Daoy (cell line): ENCODE measurements around the gene CABLES2. TPM values are rescaled to one million over a fixed set of nuclear protein-coding genes. Genes with fewer than 3 reads are reported as not detected.

Source experiments
- DNase-seq: peaks from one replicate; pipeline ENCODE4 v3.0.0-alpha.2; 2015; ENCODE audit warnings: low read depth
- total RNA-seq: library from RNA; depleted of rRNA; stranded (reverse); fragments of >200 nt; shearing (Covaris generic); gene quantifications from 2 replicates; pipeline ENCODE4 v1.2.3, GENCODE V29; 2014; rRNA removed

CABLES2 gene
- total RNA-seq, 1 experiment from 2014 or later: 3.8 TPM

DNA sequence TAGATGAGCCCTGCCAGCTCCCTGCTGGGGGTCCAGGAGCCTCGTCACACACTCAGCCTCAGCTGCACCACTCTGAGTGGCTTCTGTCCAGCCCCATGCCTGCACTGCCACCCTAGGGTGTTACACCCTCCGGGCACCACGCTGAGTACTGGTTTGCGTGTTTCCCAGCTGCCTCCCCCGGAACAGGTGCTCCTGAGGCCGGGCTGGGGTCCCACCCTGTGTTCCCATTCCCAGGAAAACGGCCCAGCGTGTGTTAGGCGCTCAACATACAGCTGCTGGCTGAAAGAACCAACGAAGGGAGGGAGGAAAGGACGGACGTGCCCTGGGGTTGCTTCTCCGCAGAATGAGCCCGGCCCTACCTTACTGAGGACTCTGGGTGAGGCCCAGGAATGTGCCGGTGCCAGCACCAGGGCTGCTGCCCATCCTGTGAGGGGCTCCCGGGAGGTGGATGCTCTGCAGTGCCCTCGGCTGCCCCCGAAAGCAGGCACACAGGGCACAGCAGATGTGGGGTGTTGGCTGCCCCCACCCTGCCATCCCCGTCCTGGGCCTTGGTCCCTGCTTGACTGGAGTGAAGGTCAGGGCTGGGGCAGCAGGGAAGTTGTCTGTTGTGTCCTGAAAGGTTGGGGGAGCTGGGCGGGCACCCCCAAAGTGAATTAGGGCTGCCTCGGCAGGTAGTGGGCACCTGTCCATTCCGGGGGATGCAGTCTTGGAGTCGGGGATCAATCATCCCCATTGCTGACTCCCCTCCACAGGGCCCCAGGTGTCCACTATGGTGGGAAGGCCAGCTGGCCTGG is 56.3 kb downstream of the CABLES2 start:
- DNase-seq: no peak

- DNase-seq: peak; percentile 62
Measured at GRCh38 chr20:62350098-62350628, 56.9 kb downstream of the CABLES2 start.

- DNase-seq: no peak
Measured at GRCh38 chr20:62349556-62350097, 57.5 kb downstream of the CABLES2 start.

DNA sequence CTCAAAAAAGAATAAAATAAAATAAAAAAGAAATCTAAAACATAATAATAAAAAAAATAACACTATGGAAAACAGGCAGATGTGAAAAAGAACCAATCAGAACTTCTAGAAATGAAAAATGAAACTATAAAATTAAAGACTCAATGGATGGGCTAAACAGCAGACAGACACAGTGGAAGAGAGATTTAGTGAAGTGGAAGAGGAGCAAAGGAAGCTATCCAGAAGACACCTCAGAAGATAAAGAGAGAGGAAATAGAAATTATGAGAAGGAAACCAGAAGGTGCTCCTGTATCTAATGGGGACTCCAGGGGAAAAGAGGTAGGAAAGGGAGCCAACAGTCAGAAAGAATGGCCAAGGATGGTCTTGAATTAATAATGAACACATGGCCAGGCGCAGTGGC is 58.5 kb downstream of the CABLES2 start:
- no peak for DNase-seq

DNA sequence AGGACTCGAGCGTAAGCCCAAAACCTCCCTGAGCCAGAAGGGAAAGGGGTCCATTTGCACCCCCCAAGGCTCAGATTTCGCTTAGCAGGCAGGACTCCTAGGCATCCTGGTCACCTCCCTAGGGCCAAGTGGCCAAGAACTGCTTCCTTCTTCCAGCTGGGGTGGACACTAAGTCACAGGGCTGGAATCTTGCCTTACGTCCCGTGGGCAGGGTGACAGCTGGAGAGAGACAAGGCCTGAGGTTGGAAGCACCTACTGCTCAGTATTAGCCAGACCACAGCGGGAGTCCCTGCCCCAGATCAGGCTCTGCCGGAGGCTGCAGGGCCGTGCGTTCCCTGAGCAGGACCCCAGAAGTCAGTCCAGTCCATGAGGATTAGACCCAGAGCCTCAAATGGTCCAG is 59.6 kb downstream of the CABLES2 start:
- DNase-seq: no peak

DNA sequence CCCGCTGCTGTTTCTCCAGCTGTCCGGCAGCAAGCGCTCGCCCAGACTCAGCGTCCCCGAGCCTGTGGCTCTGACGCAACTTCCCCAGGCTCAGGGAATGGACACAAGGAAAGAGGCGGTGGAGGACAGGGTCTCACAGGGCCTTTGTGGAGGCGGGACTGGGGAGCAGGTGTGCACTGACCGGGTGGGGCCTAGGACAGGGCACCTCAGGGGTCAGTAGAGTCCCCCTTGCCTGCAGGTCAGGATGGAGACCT is 60.0 kb downstream of the CABLES2 start:
- no peak for DNase-seq

DNA sequence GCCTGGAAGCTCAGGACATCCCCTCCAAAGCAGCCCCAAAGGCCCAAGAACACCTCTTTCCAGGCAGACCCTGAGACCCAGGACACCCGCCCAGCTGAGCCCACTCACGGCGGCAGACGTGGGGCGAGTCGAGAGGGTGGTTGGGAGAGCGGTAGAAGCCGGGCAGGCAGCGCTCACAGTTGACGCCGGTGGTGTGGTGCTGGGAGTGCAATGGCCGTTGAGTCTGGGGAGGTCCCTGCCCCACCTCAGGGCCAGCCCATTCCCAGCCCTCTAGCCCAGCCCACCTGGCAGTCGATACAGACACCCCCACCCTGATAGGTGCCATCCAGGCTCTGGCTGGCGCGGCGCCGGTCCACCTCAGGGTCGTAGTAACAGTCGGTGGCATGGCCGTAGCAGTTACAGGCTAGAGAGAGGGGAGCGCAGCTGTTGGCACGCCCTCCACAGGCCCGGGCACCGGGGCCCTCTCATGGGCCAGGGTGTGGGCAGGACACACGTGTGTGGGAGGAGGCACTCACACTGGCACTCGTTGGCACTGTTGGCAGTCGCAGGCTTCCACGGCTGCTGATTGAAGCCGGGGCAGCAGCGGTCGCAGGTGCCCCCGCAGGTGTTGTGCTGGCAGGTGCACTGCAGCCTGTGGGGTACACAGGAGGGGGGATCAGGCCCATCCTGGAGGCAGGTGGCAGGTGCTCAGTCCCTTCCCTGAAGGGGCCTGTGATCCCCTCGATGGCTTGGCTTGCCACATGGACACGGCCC is 60.5 kb downstream of the CABLES2 start:
- no peak for DNase-seq

DNA sequence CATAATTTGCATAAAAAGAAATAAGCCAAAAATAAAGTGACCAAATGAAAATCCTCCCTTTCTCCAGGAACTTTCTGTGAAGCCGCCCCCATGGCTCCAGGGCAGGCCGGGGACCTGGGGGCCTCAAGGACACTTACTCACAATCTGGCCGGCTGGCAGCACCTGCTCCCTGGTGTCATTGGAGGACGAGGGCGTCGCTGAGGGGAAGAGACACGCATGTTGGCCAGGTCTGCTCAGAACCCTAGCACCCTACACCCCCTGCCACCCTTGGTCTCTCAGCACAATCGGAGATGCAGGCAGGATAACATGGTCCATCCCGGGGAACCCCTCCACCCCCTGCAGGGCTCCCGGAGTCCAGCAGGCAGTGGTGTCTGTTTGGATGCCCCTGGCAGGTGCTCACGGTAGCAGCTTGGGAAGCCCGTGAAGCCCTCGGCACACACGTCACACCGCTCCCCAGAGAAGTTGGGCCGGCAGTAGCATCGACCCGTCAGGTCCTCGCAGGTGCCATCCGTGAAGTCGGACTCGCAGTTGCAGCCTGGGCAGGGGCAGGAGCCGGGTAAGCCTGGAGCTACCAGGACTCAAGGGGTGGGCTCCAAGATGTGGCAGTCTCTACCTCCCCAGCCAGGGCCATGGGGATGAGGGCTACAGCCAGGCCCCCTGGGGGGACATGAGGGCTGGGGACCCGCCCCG is 61.3 kb downstream of the CABLES2 start:
- DNase-seq: no peak

- peak; percentile 57 for DNase-seq
Measured at GRCh38 chr20:62344782-62345181, 62.3 kb downstream of the CABLES2 start.

DNA sequence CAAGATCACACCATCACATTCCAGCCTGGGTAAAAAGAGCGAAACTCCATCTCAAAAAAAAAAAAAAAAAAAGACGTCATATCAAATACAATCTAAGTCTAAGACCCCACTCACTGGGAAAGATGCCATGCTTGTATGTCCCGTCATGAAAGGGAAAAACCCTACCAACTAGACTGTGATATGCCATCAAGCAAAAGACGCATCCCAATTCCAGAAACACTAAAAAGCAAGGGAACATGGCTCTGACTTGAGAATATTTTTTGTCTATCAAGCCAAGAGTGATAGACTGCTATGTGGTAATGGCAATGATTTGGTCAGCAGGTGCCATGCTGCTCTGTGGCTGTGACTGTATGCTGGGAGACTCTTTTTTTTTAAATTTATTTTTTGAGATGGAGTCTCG is 63.0 kb downstream of the CABLES2 start:
- no peak for DNase-seq

DNA sequence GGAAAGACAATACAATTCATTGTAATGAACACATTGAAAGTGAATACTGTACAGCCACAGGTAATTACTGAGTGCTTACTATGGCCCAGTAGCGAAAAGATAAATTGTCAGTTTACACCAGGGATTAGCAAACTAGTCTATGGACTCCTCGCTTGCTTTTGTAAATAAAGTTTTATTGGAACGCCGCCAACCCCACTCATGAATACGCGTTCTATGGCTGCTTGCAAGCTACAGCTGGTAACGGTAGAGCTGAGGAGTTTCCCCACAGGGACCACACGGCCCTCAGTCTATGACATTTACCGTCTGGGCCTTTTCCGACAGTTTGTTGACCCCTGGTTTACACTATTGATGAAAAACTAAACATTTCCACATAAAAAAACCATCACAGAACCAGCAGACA is 64.2 kb downstream of the CABLES2 start:
- DNase-seq: no peak

- DNase-seq: no peak
Measured at GRCh38 chr20:62339647-62340062, 67.4 kb downstream of the CABLES2 start.

Other genes with a start within 250 kb of the CABLES2 start
- gene MTG2, start 224.3 kb downstream of the CABLES2 start, total RNA-seq: 13.3 and 23.0 TPM in 2 replicates
- not detected in 2 replicates for gene HRH3, start 187.0 kb downstream of the CABLES2 start, total RNA-seq
- gene OSBPL2, start 168.8 kb downstream of the CABLES2 start, total RNA-seq: 9.4 and 10.2 TPM in 2 replicates
- gene ADRM1, start 104.3 kb downstream of the CABLES2 start, total RNA-seq: 390 and 470 TPM in 2 replicates
- gene LAMA5, start 40.0 kb downstream of the CABLES2 start, total RNA-seq: 3.1 and 9.6 TPM in 2 replicates
- gene RPS21, start 20.2 kb downstream of the CABLES2 start, total RNA-seq: 1,690 and 2,894 TPM in 2 replicates
- not detected in 2 replicates for gene RBBP8NL, start 20.3 kb upstream of the CABLES2 start, total RNA-seq
- gene GATA5, start 68.7 kb upstream of the CABLES2 start, total RNA-seq: not detected in 2 replicates
- gene SLCO4A1, start 235.2 kb upstream of the CABLES2 start, total RNA-seq: 15.4 and 16.3 TPM in 2 replicates